Activated naive CD8-positive, alpha-beta T cell treated with anti-CD3 and anti-CD28 coated beads, Interleukin-2, amount 50 U/mL, for 16 hours (primary cell): ENCODE measurements around the gene VPS8.
"Not testable (repeated sequence)": the region's sequence is repeated elsewhere in the genome, so short reads cannot be mapped to it uniquely, and the experiment has no call there.

ENCODE experiments used
- DNase-seq: peaks from one replicate; pipeline ENCODE4 v3.0.0-alpha.2; 2020; ENCODE audit warnings: low read depth, low spot score

The VPS8 gene

GRCh38 chr3:184918750-184919149, 106.8 kb downstream of the VPS8 start:
- DNase-seq: no peak

GRCh38 chr3:184919651-184920050, 107.7 kb downstream of the VPS8 start:
- DNase-seq: no peak

GRCh38 chr3:184924547-184924946, 112.6 kb downstream of the VPS8 start:
- no peak for DNase-seq

- DNase-seq: no peak
Observed at GRCh38 chr3:184927796-184928315, 115.9 kb downstream of the VPS8 start.

GRCh38 chr3:184932777-184933176, 120.8 kb downstream of the VPS8 start:
- DNase-seq: no peak

- no peak for DNase-seq
Observed at GRCh38 chr3:184937611-184938010, 125.6 kb downstream of the VPS8 start.

GRCh38 chr3:184941408-184941807, 129.4 kb downstream of the VPS8 start:
- DNase-seq: no peak

GRCh38 chr3:184942735-184943134, 130.8 kb downstream of the VPS8 start:
- DNase-seq: no peak

GRCh38 chr3:184944241-184944640, 132.3 kb downstream of the VPS8 start:
- no peak for DNase-seq

- no peak for DNase-seq
Observed at GRCh38 chr3:184945886-184946625, 134.1 kb downstream of the VPS8 start.

- no peak for DNase-seq
Observed at GRCh38 chr3:184946917-184947316, 135.0 kb downstream of the VPS8 start.

GRCh38 chr3:184949251-184949965, 137.4 kb downstream of the VPS8 start:
- no peak for DNase-seq

GRCh38 chr3:184950816-184951215, 138.8 kb downstream of the VPS8 start:
- not testable (repeated sequence) for DNase-seq

- no peak for DNase-seq
Observed at GRCh38 chr3:184952671-184953070, 140.7 kb downstream of the VPS8 start.

GRCh38 chr3:184953401-184953800, 141.4 kb downstream of the VPS8 start:
- DNase-seq: no peak

GRCh38 chr3:184954251-184954650, 142.3 kb downstream of the VPS8 start:
- DNase-seq: no peak

GRCh38 chr3:184954851-184955250, 142.9 kb downstream of the VPS8 start:
- not testable (repeated sequence) for DNase-seq

GRCh38 chr3:184965639-184966430, 153.9 kb downstream of the VPS8 start:
- no peak for DNase-seq

- no peak for DNase-seq
Observed at GRCh38 chr3:184968115-184968514, 156.1 kb downstream of the VPS8 start.

GRCh38 chr3:184970186-184970585, 158.2 kb downstream of the VPS8 start:
- no peak for DNase-seq

GRCh38 chr3:184977796-184978195, 165.8 kb downstream of the VPS8 start:
- DNase-seq: no peak

GRCh38 chr3:184981071-184981470, 169.1 kb downstream of the VPS8 start:
- DNase-seq: no peak
